ENCODE data around the gene USF1.

GRCh38 chr1:161090617-161091016 lies 44.8 kb upstream of the USF1 start:
- no peak for TF ChIP-seq CTCF (IDR thresholded peaks at IDR 0.05 in 8 of 11, conservative IDR thresholded peaks at IDR 0.05 in 3 of 11)
- no peak for TF ChIP-seq POLR2A (IDR thresholded peaks at IDR 0.05)
- TF ChIP-seq POLR2AphosphoS5 (IDR thresholded peaks at IDR 0.05) = no peak

Data from spleen (tissue), 7 donors.